ENCODE data around the gene VPS37B. TPM values are rescaled to one million over a fixed set of nuclear protein-coding genes. Genes with fewer than 3 reads are reported as not detected.
A peak's percentile ranks its signal among the peaks of the same experiment; 100 is the strongest.
"Not testable (repeated sequence)": the region's sequence is repeated elsewhere in the genome, so short reads cannot be mapped to it uniquely, and the experiment has no call there.

The VPS37B gene
- 9.2 and 9.5 TPM in 2 replicates for total RNA-seq

GRCh38 chr12:122895704-122896636 is at the start of gene VPS37B:
TSS of gene VPS37B (minus strand) at chr12:122896124. CDS start at chr12:122896062, 62 bp downstream.
- intact Hi-C loops (cut with micrococcal nuclease) = loop anchor here (5.0 to 10.0 kb wide), 2 partner anchors 181 to 339 kb away; partner anchors contain the start of genes MPHOSPH9 and MTRFR
- Mint-ChIP-seq H3K36me3 (ENCODE audit: low read depth) (peaks cover 20% of the 10 kb centered on the region), H3K27ac (peak within 1 kb of the TSS; percentile 90), H3K27me3 (peaks cover 6% of the 10 kb centered on the region), H3K4me3 (peak within 1 kb of the TSS; percentile 94), H3K9me3 (peaks cover 7% of the 10 kb centered on the region), H3K4me1 (peaks cover 73% of the 10 kb centered on the region)
- DNase-seq = peak; percentile 97

DNA sequence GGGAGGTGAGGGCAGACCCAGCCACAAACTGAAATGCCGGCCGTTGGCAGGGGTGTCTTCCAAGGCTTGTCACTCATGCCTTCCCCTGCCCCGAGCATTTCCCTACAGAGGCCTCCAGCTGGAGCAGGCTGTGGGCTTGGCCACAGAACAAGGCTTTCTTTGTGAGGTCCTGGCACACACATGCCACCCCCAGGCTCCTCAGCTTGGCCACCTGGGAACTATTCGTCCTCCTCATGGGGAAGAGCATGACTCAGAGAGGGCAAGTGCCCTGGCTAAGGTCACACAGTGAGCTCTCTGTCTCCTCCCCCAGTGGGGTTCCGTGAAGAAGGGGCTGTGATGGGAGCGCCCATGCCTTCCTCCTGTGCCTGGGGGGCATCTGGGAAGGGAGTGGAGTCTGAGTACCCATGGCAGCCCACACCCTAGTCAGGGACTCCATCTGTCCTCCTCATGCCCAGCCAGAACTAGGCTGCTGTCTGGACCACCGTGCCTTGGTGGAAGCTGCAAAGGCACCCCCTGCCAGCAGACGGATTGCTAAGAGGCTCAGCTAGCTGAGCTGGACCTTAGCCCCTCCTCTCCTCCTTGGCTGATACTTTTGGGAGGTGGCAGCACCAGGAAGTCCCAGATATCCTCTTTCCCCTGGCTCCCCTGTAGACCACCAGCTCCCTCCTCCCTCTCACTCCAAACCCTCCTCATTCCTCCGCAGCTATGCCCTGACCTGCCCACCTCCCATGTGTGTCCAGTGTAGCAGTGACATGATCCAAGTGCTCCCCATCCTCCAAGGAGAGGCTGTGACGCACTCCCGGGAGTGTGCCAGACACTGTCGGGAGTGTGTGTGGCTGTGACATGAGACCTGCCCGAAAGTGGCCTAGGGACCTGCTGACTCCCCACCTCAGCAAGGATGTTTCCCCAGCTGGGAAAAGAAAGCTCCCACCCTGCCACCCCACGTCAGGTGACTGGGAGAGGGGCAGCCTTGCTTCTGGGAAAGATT is 49.0 kb upstream of the VPS37B start:
- no peaks in the 10 kb centered on the region for H3K36me3 Mint-ChIP-seq (ENCODE audit: low read depth)
- H3K27me3 Mint-ChIP-seq = peaks cover 2% of the 10 kb centered on the region
- intact Hi-C loops (cut with micrococcal nuclease) = no loop called here
- H3K4me3 Mint-ChIP-seq = no peak overlapping the region
- H3K9me3 Mint-ChIP-seq = no peaks in the 10 kb centered on the region
- H3K4me1 Mint-ChIP-seq = peaks cover 29% of the 10 kb centered on the region
- no peak for DNase-seq
- H3K27ac Mint-ChIP-seq = peak overlapping the region; percentile 37

GRCh38 chr12:122943196-122943595 is 47.3 kb upstream of the VPS37B start:
- no peak overlapping the region for H3K27ac Mint-ChIP-seq
- peaks cover 31% of the 10 kb centered on the region for H3K4me1 Mint-ChIP-seq
- intact Hi-C loops (cut with micrococcal nuclease) = no loop called here
- H3K27me3 Mint-ChIP-seq = peaks cover 2% of the 10 kb centered on the region
- H3K9me3 Mint-ChIP-seq = no peaks in the 10 kb centered on the region
- no peak for DNase-seq
- H3K4me3 Mint-ChIP-seq = no peak overlapping the region
- no peaks in the 10 kb centered on the region for H3K36me3 Mint-ChIP-seq (ENCODE audit: low read depth)

- Mint-ChIP-seq H3K27ac (no peak overlapping the region), H3K27me3 (peaks cover 2% of the 10 kb centered on the region), H3K4me1 (peaks cover 28% of the 10 kb centered on the region), H3K36me3 (ENCODE audit: low read depth) (no peaks in the 10 kb centered on the region), H3K4me3 (no peak overlapping the region), H3K9me3 (no peaks in the 10 kb centered on the region)
- intact Hi-C loops (cut with micrococcal nuclease) = no loop called here
- no peak for DNase-seq
These were observed 46.7 kb upstream of the VPS37B start for GRCh38 chr12:122942637-122943036.

- H3K9me3 Mint-ChIP-seq; H3K27me3 Mint-ChIP-seq; H3K4me3 Mint-ChIP-seq; intact Hi-C loops (cut with micrococcal nuclease); H3K36me3 Mint-ChIP-seq (ENCODE audit: low read depth); H3K27ac Mint-ChIP-seq; DNase-seq: not testable (repeated sequence)
- peaks cover 17% of the 10 kb centered on the region for H3K4me1 Mint-ChIP-seq
These were observed 45.4 kb upstream of the VPS37B start for GRCh38 chr12:122941351-122941750.

GRCh38 chr12:122939125-122939524 is 43.2 kb upstream of the VPS37B start:
- intact Hi-C loops (cut with micrococcal nuclease) = no loop called here
- H3K4me1 Mint-ChIP-seq = peaks cover 11% of the 10 kb centered on the region

DNA sequence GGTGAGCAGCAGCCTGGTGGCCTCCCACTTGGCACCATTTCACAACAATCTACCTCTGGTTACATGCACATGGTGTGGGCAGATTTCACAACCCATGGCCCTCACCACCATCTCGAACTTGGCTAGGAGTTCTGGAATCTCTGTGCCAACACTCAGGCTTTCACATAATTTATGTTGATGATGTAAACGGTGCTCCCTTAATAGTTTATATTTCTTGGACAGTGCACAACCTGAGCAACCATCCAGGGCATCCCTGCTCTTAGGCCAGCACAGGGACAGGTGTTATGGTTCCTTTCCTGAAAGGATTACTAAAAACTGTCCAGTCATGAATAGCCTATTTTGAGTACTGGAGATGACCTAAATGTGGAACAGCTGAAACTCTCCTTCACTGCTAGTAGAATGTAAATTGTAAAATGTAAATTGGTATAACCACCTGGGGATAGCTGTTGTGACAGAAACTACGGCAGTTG is 41.7 kb upstream of the VPS37B start:
- Mint-ChIP-seq H3K27me3 (no peaks in the 10 kb centered on the region), H3K36me3 (ENCODE audit: low read depth) (no peaks in the 10 kb centered on the region), H3K9me3 (no peaks in the 10 kb centered on the region), H3K4me1 (peaks cover 3% of the 10 kb centered on the region), H3K4me3 (no peak overlapping the region), H3K27ac (no peak overlapping the region)
- intact Hi-C loops (cut with micrococcal nuclease) = no loop called here
- no peak for DNase-seq

More at GRCh38 chr12:122939125-122939524, 43.2 kb upstream of the VPS37B start:
- Mint-ChIP-seq H3K9me3 (no peaks in the 10 kb centered on the region), H3K27ac (no peak overlapping the region), H3K36me3 (ENCODE audit: low read depth) (no peaks in the 10 kb centered on the region), H3K4me3 (no peak overlapping the region), H3K27me3 (no peaks in the 10 kb centered on the region)
- DNase-seq = no peak

GRCh38 chr12:122935318-122935717 is 39.4 kb upstream of the VPS37B start:
- no peaks in the 10 kb centered on the region for H3K36me3 Mint-ChIP-seq (ENCODE audit: low read depth)
- peaks cover 2% of the 10 kb centered on the region for H3K4me1 Mint-ChIP-seq
- no peak overlapping the region for H3K4me3 Mint-ChIP-seq
- H3K27ac Mint-ChIP-seq = no peak overlapping the region
- DNase-seq = no peak
- H3K9me3 Mint-ChIP-seq = no peaks in the 10 kb centered on the region
- no peaks in the 10 kb centered on the region for H3K27me3 Mint-ChIP-seq
- intact Hi-C loops (cut with micrococcal nuclease) = no loop called here

- Mint-ChIP-seq H3K27ac (no peak overlapping the region), H3K4me1 (peaks cover 2% of the 10 kb centered on the region), H3K9me3 (no peaks in the 10 kb centered on the region), H3K27me3 (no peaks in the 10 kb centered on the region), H3K4me3 (no peak overlapping the region), H3K36me3 (ENCODE audit: low read depth) (no peaks in the 10 kb centered on the region)
- intact Hi-C loops (cut with micrococcal nuclease) = no loop called here
- no peak for DNase-seq
These were observed 38.8 kb upstream of the VPS37B start for GRCh38 chr12:122934722-122935121.

- H3K4me3 Mint-ChIP-seq = no peak overlapping the region
- no peaks in the 10 kb centered on the region for H3K36me3 Mint-ChIP-seq (ENCODE audit: low read depth)
- no peaks in the 10 kb centered on the region for H3K9me3 Mint-ChIP-seq
- no peaks in the 10 kb centered on the region for H3K4me1 Mint-ChIP-seq
- H3K27me3 Mint-ChIP-seq = no peaks in the 10 kb centered on the region
- DNase-seq = no peak
- no peak overlapping the region for H3K27ac Mint-ChIP-seq
- intact Hi-C loops (cut with micrococcal nuclease) = no loop called here
These were observed 36.3 kb upstream of the VPS37B start for GRCh38 chr12:122932207-122932606.

DNA sequence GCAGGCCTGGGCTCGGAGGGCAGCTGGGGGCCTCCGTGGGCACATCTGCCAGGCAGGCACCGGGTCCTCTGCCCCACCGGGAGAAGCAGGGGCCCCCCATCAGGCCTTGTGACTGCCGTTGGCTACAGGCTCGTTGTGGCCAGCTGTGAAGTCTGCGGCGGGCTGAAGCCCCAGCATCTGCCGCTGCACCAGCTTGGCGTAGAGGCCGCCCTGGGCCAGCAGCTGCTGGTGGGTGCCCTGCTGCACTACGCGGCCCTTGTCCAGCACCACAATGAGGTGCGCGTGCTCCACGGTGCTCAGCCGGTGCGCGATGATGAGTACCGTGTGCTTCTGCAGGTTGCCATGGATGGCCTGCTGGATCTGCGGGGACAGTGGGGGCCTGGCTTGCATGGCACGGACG is 33.9 kb upstream of the VPS37B start:
- intact Hi-C loops (cut with micrococcal nuclease) = no loop called here
- no peaks in the 10 kb centered on the region for H3K9me3 Mint-ChIP-seq
- H3K4me3 Mint-ChIP-seq = no peak overlapping the region
- no peak overlapping the region for H3K27ac Mint-ChIP-seq
- H3K4me1 Mint-ChIP-seq = no peaks in the 10 kb centered on the region
- DNase-seq = no peak
- no peaks in the 10 kb centered on the region for H3K36me3 Mint-ChIP-seq (ENCODE audit: low read depth)
- H3K27me3 Mint-ChIP-seq = peaks cover 1% of the 10 kb centered on the region

GRCh38 chr12:122929148-122929538 is 33.2 kb upstream of the VPS37B start:
- intact Hi-C loops (cut with micrococcal nuclease) = no loop called here
- Mint-ChIP-seq H3K4me3 (no peak overlapping the region), H3K9me3 (no peaks in the 10 kb centered on the region), H3K4me1 (no peaks in the 10 kb centered on the region), H3K27ac (no peak overlapping the region), H3K27me3 (peaks cover 1% of the 10 kb centered on the region), H3K36me3 (ENCODE audit: low read depth) (no peaks in the 10 kb centered on the region)
- no peak for DNase-seq

- H3K36me3 Mint-ChIP-seq (ENCODE audit: low read depth) = no peaks in the 10 kb centered on the region
- H3K27me3 Mint-ChIP-seq = peaks cover 1% of the 10 kb centered on the region
- no peaks in the 10 kb centered on the region for H3K4me1 Mint-ChIP-seq
- intact Hi-C loops (cut with micrococcal nuclease) = no loop called here
- no peak for DNase-seq
- H3K4me3 Mint-ChIP-seq = no peak overlapping the region
- no peaks in the 10 kb centered on the region for H3K9me3 Mint-ChIP-seq
- no peak overlapping the region for H3K27ac Mint-ChIP-seq
These were observed 32.7 kb upstream of the VPS37B start for GRCh38 chr12:122928404-122929147.

All from activated CD4-positive, alpha-beta T cell treated with anti-CD3 and anti-CD28 coated beads, Interleukin-2, amount 10 ng/mL, durations not matched to agents 24 days and 14 days (primary cell).